Activated CD8-positive, alpha-beta T cell treated with anti-CD3 and anti-CD28 coated beads, Interleukin-2, amount 10 ng/mL, durations not matched to agents 7 days and 5 days (primary cell): ENCODE results near the gene ZBTB32. TPM values are rescaled to one million over a fixed set of nuclear protein-coding genes. Genes with fewer than 3 reads are reported as not detected.

Experiments used
- total RNA-seq, 2 experiments: library from RNA; stranded (reverse); gene quantifications; one replicate each; pipeline ENCODE4 v1.2.3, GENCODE V29; 2021

Gene ZBTB32
- total RNA-seq, 2 experiments from 2014 or later: 37.4 to 41.4 TPM

Other genes with a start within 250 kb of the ZBTB32 start
- not detected for gene KRTDAP, start 214.1 kb upstream of the ZBTB32 start, total RNA-seq
- gene DMKN, start 190.9 kb upstream of the ZBTB32 start, total RNA-seq: not detected
- gene SBSN, start 176.2 kb upstream of the ZBTB32 start, total RNA-seq: not detected
- not detected for gene GAPDHS, start 171.1 kb upstream of the ZBTB32 start, total RNA-seq
- 10 to 100 TPM; 53.3 to 54.1 TPM for gene TMEM147, start 158.9 kb upstream of the ZBTB32 start, total RNA-seq
- gene ATP4A, start 140.9 kb upstream of the ZBTB32 start, total RNA-seq: not detected
- not detected for gene PMIS2, start 118.4 kb upstream of the ZBTB32 start, total RNA-seq
- gene HAUS5, start 91.8 kb upstream of the ZBTB32 start, total RNA-seq: 10 to 100 TPM; 53.3 to 62.3 TPM
- 100 to 1,000 TPM; 118 to 119 TPM for gene RBM42, start 75.5 kb upstream of the ZBTB32 start, total RNA-seq
- 1 to 10 TPM in 1 of 2 experiments, under 1 TPM in 1; 0.68 to 1.6 TPM for gene ETV2, start 62.8 kb upstream of the ZBTB32 start, total RNA-seq
- 100 to 1,000 TPM; 471 to 518 TPM for gene COX6B1, start 56.2 kb upstream of the ZBTB32 start, total RNA-seq
- under 1 TPM; 0.63 to 0.82 TPM for gene UPK1A, start 38.0 kb upstream of the ZBTB32 start, total RNA-seq
- gene KMT2B, start 13.4 kb downstream of the ZBTB32 start, total RNA-seq: 10 to 100 TPM; 58.0 to 64.3 TPM
- gene IGFLR1, start 37.9 kb downstream of the ZBTB32 start, total RNA-seq: 10 to 100 TPM; 29.9 to 37.1 TPM
- 10 to 100 TPM; 23.3 to 24.0 TPM for gene U2AF1L4, start 40.9 kb downstream of the ZBTB32 start, total RNA-seq
- 10 to 100 TPM; 44.1 to 48.2 TPM for gene PSENEN, start 41.1 kb downstream of the ZBTB32 start, total RNA-seq
- gene LIN37, start 44.0 kb downstream of the ZBTB32 start, total RNA-seq: 10 to 100 TPM; 10.5 to 12.4 TPM
- gene HSPB6, start 52.5 kb downstream of the ZBTB32 start, total RNA-seq: under 1 TPM in 1 of 2 experiments, not detected in 1; 0.65 TPM
- gene PROSER3, start 53.6 kb downstream of the ZBTB32 start, total RNA-seq: 10 to 100 TPM; 48.0 to 54.6 TPM
- 10 to 100 TPM; 66.6 to 71.0 TPM for gene ARHGAP33, start 71.0 kb downstream of the ZBTB32 start, total RNA-seq
- not detected for gene PRODH2, start 108.3 kb downstream of the ZBTB32 start, total RNA-seq
- gene NPHS1, start 147.9 kb downstream of the ZBTB32 start, total RNA-seq: not detected
- 1 to 10 TPM; 1.9 to 2.2 TPM for gene KIRREL2, start 152.4 kb downstream of the ZBTB32 start, total RNA-seq
- 1 to 10 TPM in 1 of 2 experiments, under 1 TPM in 1; 0.87 to 1.4 TPM for gene APLP1, start 164.0 kb downstream of the ZBTB32 start, total RNA-seq
- gene NFKBID, start 196.0 kb downstream of the ZBTB32 start, total RNA-seq: 10 to 100 TPM; 39.0 to 40.7 TPM
- 100 to 1,000 TPM; 196 to 216 TPM for gene HCST, start 198.0 kb downstream of the ZBTB32 start, total RNA-seq
- under 1 TPM; 0.52 to 0.71 TPM for gene TYROBP, start 203.7 kb downstream of the ZBTB32 start, total RNA-seq
- gene LRFN3, start 231.8 kb downstream of the ZBTB32 start, total RNA-seq: 10 to 100 TPM in 1 of 2 experiments, 1 to 10 TPM in 1; 9.8 to 10.3 TPM